NCI-H1048 (cell line): ENCODE results near the gene MPHOSPH9.
A peak's percentile ranks its signal among the peaks of the same experiment; 100 is the strongest.

Source experiments
- DNase-seq: peaks from one replicate; lab custom pipeline; 2025; lab: John Stamatoyannopoulos, UW

MPHOSPH9 gene, protein sequence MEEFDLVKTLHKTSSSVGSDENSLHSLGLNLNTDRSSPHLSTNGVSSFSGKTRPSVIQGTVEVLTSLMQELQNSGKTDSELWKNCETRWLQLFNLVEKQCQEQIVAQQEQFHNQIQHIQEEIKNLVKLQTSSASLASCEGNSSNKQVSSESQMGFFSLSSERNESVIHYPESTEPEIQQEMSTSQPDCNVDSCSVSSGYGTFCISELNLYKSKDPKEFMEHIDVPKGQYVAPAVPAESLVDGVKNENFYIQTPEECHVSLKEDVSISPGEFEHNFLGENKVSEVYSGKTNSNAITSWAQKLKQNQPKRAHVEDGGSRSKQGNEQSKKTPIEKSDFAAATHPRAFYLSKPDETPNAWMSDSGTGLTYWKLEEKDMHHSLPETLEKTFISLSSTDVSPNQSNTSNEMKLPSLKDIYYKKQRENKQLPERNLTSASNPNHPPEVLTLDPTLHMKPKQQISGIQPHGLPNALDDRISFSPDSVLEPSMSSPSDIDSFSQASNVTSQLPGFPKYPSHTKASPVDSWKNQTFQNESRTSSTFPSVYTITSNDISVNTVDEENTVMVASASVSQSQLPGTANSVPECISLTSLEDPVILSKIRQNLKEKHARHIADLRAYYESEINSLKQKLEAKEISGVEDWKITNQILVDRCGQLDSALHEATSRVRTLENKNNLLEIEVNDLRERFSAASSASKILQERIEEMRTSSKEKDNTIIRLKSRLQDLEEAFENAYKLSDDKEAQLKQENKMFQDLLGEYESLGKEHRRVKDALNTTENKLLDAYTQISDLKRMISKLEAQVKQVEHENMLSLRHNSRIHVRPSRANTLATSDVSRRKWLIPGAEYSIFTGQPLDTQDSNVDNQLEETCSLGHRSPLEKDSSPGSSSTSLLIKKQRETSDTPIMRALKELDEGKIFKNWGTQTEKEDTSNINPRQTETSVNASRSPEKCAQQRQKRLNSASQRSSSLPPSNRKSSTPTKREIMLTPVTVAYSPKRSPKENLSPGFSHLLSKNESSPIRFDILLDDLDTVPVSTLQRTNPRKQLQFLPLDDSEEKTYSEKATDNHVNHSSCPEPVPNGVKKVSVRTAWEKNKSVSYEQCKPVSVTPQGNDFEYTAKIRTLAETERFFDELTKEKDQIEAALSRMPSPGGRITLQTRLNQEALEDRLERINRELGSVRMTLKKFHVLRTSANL

DNA sequence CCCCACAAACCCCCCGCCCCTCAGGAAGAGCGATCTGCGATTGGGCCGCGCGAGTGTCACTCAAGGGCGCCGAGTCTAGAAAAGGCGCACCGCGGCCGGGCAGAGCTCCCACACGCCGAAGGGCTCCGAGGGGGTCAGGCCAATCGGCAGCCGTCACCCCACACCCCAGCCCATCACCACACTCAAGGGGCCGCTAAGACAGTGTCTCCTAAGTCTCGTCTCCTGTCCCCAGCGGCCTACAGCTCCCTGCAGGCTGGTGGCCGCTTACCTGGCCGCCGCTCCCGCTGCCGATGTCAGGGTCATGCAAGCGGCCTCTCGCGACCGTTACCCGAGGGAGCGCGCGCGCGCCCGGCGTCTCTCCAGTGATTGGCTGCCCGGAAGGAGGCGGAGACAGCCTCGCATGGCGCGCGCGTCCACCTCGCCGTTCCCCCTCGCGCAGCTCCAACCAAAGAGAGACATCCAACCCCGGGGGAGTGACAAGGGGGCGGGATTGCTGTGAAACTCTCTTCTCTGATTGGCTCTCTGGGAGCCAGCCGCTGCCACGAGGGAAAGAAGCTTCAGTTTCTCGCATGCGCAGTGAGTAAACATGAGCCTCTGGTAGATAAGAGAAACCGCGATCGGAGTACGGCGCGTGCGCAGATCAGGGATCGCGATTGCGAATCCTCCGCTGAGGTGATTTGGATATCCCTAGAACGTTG lies at the start of gene MPHOSPH9, which contains the start of gene MTRFR:
Gene MPHOSPH9 (minus strand): TSS at position 335 of the 698 bp plus-strand sequence. CDS start 2,777 bp downstream, outside the sequence.
Gene MTRFR (plus strand): TSS at position 630 of the 698 bp plus-strand sequence. CDS start 20,239 bp downstream, outside the sequence.
- DNase-seq, result peak; percentile 97

DNA sequence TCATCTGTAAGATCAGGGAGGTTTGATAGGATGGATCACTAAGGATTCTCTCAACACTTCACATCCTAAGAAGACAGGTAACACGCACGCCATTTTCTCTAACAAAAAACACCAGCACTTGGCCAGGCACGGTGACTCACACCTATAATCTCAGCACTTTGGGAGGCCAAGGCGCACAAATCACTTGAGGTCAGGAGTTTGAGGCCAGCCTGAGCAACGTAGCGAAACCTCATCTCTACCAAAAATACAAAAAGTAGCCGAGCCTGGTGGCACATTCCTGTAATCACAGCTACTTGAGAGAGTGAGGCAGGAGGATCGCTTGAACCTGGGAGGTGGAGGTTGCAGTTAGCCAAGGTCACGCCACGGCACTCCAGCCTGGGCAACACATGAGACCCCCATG lies 49.2 kb upstream of the MPHOSPH9 start:
- DNase-seq, result no peak

- no peak for DNase-seq
Measured at GRCh38 chr12:123280971-123281370, 48.0 kb upstream of the MPHOSPH9 start.

GRCh38 chr12:123278101-123278627 lies 45.2 kb upstream of the MPHOSPH9 start:
- DNase-seq, result no peak

- DNase-seq, result no peak
Measured at GRCh38 chr12:123273166-123273565, 40.2 kb upstream of the MPHOSPH9 start.

DNA sequence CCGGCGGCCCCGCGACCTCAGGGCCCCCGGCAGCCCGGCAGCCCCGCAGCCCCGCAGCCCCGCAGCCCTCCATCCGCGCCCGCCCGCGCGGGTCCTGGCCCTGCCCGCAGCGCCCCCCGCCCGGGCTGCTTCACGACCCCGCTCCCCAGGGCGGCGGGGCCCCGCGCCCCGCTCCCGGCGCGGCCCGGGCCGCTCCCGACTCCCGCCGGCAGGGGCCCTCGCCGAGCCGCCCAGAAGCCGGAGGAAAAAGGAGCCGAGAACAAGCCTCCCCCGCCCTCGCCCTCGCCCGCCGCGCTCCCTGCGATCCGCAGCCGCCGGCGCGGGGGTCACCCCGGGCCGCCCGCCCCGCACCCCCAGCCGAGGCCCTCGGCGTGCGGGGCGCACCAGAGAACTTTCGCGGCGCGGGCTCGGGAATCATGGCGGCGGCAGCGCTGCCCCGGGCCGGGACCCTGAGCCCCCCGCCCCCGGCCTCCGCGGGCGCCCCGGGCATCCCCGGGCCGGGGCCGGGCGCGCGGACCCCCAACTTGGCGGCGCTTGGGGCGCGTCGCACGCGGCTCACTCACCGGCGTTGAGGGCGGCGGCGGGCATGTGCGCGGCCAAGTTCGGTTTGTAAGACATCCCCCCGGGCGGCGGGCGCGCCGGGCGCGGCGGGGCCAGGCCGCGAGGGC lies 38.2 kb upstream of the MPHOSPH9 start:
- DNase-seq, result no peak

DNA sequence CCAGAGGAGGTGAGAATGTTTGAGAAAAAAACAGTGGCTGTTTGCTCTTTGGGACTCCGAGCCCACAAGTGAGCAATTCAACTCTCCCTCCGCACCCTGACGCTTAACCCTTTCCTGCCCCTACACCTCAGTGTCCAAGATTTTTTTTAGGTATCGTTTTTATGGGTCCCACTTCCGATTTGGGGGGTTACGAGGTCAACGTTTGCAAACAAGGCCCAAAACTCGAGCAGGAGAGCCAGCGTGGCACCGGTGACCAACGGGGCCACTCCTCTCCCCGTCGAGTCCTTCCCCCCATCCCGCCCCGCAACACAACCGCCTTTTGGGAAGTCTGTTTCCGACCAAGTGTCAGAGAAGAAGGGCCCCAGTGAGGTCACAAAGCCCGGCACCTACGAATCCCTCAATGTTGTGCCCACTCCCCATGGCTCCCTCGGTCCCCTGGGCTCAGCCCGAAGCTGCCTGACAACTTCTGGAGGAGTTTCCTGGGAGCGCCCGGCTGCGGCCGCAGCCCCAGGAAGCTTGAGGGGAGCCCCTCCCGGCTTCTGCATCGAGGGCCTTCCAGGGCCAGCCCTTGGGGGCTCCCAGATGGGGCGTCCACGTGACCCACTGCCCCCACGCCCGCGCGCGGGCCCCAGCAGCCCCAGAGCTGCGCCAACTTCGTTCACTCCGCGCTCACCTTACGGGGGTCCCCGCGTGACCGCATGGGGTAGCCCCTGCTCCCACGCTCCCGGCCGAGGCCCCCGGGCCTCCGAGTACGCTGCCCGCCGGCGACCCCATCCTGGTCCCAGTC lies 37.5 kb upstream of the MPHOSPH9 start:
- DNase-seq, result no peak

- DNase-seq, result no peak
Measured at GRCh38 chr12:123269896-123270213, 36.9 kb upstream of the MPHOSPH9 start.

- peak; percentile 59 for DNase-seq
Measured at GRCh38 chr12:123269395-123269892, 36.5 kb upstream of the MPHOSPH9 start.

DNA sequence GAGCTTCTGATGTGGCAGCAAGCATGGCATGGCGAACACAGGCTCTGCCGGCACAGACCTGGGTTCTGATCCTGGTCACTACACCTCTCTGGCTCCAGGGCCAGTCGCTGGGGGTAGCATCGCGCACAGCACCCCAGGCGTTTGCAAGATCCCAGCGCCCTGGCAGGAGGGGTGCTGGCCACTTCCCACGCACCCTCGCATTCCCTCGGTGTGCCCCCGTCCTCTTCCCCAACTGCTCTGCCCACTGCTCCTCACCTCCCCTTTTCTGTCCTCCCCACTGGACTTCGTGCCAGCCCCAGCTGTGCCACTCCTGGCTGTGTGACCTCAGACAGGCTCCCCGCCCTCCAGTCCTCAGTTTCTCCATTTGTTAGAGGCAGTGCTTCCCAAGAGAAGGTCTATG lies 35.9 kb upstream of the MPHOSPH9 start:
- DNase-seq, result no peak

DNA sequence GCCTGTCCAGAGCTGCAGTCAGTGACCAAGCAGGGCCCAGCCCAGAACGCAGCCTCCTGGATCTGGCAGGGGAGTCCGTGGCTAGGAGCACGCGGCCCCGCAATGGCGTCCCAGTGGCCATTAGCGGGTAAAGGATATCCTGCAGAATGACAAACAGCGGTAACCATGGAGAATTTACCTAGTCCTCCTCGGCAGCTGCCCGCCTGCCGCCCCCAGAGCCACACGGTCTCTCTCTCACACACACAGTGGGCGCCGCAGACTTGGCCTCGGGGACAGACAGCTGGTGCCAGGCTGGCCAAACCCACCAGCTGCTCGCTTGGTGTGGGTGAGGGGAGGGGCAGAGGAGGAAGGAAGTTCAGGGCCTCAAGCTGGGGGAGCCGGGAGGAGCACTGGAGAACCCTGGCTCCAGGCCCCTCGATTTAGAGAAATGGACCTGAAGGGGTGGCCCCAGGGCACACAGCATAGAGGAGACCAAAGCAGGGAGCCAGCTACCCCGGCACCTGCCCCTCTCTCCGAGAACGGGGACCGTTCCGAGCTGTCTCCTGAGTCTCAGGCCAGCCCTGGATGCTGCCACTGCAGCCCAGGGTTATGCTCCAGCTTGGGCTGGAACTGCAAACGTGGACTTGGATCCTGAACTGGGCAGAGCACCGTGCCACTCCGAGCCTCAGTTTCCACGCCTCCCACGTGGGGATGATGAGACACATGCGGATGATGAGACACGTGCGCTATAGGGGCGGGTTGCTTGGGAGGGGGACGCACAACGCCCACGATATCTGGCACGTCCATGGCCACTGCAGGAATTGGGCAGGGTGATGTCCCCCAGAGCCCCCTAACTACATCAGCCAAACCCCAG lies 35.3 kb upstream of the MPHOSPH9 start:
- DNase-seq, result no peak

- DNase-seq, result no peak
Measured at GRCh38 chr12:123267335-123267920, 34.5 kb upstream of the MPHOSPH9 start.

DNA sequence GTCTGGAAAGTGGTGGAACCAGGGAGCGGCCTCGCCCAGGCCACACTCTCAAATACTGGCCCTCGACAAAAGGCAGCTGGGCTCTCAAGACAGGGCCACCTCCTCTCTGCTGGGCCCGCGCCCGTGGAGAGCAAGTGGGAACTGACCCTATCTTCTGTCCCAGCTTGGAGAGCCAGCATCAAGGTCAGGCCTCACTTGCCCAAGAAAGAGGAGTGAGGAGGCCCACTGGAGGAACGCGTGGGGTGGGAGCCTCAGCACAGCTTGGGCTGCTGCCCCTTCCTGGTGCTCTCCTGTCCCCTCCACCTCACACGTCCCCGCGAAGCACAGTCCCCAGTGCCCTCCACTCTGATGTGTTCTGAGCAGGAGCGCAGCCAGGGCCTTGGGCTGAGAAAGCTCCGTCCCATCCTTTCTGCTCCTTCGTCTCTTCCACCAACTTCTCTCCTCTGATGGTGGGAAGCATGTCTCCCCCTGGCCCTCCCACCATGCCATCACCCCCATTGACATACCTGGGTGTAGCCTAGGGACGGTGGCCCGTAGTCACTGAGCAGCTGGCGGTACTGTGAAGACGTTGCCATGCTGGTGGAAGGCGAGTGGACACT lies 33.8 kb upstream of the MPHOSPH9 start:
- DNase-seq, result no peak

DNA sequence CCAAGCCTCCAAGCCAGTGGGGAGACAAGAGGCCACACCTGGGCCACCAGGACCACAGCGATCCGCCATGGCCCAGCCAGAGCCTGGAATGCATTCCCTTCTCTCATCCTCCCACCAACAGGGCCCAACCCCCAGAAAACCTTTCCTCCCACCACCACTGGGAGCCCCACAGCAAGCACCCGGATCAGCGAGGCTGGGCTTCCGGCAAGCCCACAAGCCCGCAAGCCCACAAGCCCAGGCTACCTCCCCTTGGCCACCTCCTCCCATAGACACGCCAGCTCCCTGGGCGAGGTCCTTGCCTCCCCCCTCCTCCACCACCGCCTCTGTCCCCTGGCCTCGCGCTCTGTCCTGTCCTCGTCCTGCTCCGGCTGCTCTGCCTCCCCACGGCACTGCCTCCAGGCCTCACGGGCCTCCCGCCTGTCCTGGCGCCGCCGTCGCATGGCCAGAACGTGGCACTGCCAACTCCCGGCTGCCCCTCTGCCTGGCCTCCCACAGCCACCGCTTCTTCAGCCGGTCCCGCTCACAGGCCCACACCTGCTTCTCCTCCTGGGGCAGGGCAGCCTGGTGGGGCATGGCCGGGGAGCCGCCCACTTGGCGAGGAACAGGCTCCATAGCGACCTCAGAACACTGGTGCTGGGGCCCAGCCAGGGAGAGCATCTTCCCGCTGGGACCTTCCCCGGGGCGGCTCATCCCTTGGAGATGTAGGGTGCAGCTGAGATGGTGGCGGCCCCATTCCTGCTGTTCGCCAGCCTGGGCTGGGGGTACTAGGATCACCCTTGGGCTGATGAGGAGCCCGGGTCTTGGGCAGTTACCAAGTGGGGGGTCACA lies 33.1 kb upstream of the MPHOSPH9 start:
- DNase-seq, result no peak

DNA sequence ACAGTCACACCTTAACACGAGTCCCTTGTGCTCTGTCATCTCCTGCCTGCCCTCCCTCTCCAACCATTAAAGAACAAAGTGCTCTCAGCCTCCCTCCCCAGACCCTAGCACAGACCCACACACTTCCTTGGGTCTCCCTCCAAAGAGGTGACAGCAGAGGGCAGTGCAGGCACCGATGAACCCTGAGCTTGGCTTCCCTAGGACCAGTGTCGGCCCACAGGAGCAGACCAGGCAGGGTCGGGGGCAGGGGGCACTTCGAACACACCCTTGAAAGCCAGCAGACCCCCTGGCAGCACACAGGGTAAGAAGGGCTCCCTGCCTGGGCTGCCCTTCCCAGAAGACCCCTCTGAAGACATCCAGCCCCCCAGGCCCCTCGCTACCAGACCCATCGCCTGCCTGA lies 31.7 kb upstream of the MPHOSPH9 start:
- no peak for DNase-seq

GRCh38 chr12:123263196-123263817 lies 30.4 kb upstream of the MPHOSPH9 start:
- no peak for DNase-seq

GRCh38 chr12:123261196-123261595 lies 28.3 kb upstream of the MPHOSPH9 start:
- no peak for DNase-seq
